GM12873 (cell line): Measurements from ENCODE around the gene FAM89B.

Experiments used
- CTCF ChIP-seq: IDR thresholded peaks from 2 replicates; pipeline ENCODE4 v1.5.1; 2012; ENCODE audit warnings: low read depth, mild to moderate bottlenecking, moderate library complexity, low read length, control low read depth; ENCODE audit not compliant: insufficient read depth; ENCODE audit errors: missing control alignments

The FAM89B gene

GRCh38 chr11:65617136-65617850, 45.0 kb downstream of the FAM89B start:
- TF ChIP-seq CTCF: no peak

DNA sequence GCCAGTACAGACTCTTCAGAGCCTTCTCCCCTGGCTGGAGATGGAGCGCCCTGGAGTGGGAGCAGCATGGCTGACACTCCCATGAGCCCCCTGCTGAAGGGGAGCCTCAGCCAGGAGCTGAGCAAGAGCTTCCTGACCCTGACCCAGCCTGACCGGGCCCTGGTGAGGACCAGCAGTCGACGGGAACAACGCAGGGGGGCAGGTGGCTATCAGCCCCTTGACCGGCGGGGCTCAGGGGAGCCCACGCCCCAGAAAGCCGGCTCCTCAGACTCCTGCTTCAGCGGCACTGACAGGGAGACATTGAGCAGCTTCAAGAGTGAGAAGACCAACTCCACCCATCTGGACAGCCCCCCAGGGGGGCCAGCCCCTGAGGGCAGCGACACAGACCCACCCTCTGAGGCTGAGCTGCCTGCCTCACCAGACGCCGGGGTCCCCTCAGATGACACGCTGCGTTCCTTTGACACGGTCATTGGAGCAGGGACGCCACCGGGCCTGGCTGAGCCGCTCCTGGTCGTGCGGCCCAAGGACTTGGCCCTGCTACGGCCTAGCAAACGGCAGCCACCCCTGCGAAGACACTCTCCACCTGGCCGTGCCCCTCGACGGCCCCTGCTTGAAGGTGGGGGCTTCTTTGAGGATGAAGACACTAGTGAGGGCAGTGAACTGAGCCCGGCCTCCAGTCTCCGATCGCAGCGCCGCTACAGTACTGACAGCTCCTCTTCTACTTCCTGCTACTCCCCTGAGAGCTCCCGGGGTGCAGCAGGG, 45.8 kb downstream of the FAM89B start:
- TF ChIP-seq CTCF: no peak

- TF ChIP-seq CTCF: no peak
Measured at GRCh38 chr11:65618763-65619162, 46.4 kb downstream of the FAM89B start.

GRCh38 chr11:65619281-65619928, 47.1 kb downstream of the FAM89B start:
- no peak for TF ChIP-seq CTCF

DNA sequence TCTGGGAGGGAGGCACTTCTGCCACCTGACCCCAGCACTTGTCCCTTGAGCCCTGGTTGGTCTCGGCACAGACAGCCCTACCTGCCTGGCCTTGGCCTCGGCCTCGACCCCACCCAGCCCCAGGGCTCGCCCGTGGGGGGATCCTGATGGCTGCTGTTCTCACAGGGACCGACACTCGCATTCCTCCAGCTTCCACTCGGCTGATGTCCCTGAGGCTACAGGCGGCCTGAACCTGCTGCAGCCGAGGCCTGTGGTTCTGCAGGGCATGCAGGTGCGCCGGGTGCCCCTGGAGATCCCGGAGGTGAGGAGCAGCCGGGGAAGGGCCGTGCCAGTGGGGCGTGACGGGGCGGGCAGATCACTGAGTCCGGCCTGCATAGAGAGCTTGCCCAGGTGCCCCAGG, 48.3 kb downstream of the FAM89B start:
- TF ChIP-seq CTCF: no peak

DNA sequence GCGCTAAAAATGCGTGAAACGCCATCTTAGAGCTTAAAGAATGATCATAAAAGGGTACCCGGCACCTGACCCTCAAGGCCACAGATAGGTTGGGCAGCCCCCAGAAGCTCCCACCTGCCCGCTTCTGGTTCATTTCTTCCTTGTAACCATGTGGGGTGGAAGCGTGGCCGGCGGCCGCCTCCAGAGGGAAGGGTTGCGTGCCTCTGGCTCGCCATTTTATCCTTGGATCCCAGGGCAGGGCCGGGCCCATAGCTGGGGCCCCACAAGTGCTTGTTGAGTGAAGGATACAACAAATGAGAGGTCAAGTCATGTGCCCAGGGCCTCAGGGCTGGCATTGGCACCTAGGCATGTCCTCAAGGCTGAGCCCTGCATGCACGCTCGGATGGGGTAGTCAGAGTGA, 49.1 kb downstream of the FAM89B start:
- no peak for TF ChIP-seq CTCF

DNA sequence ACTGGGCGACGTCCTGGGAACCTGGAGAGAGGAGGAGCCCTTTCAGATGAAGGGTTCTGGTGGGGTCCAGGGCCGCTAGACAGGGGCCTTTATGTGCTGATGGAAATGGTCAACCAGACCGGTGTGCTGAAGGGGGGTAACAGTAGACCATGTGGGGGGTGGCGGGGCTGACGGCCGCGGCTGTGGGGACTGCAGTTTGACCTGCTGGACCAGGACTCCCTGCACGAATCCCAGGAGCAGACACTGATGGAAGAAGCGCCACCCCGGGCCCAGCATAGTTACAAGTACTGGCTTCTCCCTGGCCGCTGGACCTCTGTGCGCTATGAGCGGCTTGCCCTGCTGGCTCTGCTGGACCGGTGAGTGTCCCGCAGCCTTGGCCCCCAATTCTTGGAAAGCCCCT, 49.7 kb downstream of the FAM89B start:
- no peak for TF ChIP-seq CTCF
